Activated naive CD8-positive, alpha-beta T cell treated with anti-CD3 and anti-CD28 coated beads, Interleukin-2, amount 10 ng/mL, durations not matched to agents 7 days and 5 days (primary cell): ENCODE data around the gene UNG. TPM values are rescaled to one million over a fixed set of nuclear protein-coding genes. Genes with fewer than 3 reads are reported as not detected.
"Not testable (repeated sequence)": the region's sequence is repeated elsewhere in the genome, so short reads cannot be mapped to it uniquely, and the experiment has no call there.

ENCODE experiments used
- ATAC-seq: fragments of 150-1000 bp; cut with Tn5 transposase; one replicate; pipeline ENCODE4 v1.10.0; 2021; ENCODE audit warnings: low read depth, moderate library complexity
- POLR2A ChIA-PET: fragments of 350-600 bp; sonication (Branson Sonifier 250); formaldehyde crosslinking; loops from one replicate; lab custom pipeline; 2021; ENCODE audit warnings: antibody characterized with exemption; lab: Charles Lee
- DNase-seq: peaks from one replicate; pipeline ENCODE4 v3.0.0; 2021
- H3K27ac Mint-ChIP-seq: one replicate; pipeline ENCODE4 v1.8.0; 2022; ENCODE audit warnings: mild to moderate bottlenecking, mixed read lengths
- H3K27me3 Mint-ChIP-seq: one replicate; pipeline ENCODE4 v1.8.0; 2022; ENCODE audit warnings: mild to moderate bottlenecking, moderate library complexity, mixed read lengths
- H3K36me3 Mint-ChIP-seq: one replicate; pipeline ENCODE4 v1.8.0; 2021; ENCODE audit warnings: mild to moderate bottlenecking, mixed read lengths
- H3K4me1 Mint-ChIP-seq: one replicate; pipeline ENCODE4 v1.8.0; 2021; ENCODE audit warnings: mixed read lengths
- H3K4me3 Mint-ChIP-seq: one replicate; pipeline ENCODE4 v1.8.0; 2022; ENCODE audit warnings: mild to moderate bottlenecking, moderate library complexity, mixed read lengths
- H3K9me3 Mint-ChIP-seq: one replicate; pipeline ENCODE4 v1.8.0; 2021; ENCODE audit warnings: mixed read lengths
- total RNA-seq, 2 experiments: library from RNA; stranded (reverse); gene quantifications; one replicate each; pipeline ENCODE4 v1.2.3, GENCODE V29; 2021

Gene UNG
- total RNA-seq, 2 experiments from 2014 or later = 47.4 to 54.7 TPM

GRCh38 chr12:109134186-109134917 lies 37.0 kb downstream of the UNG start:
- no peak for DNase-seq
- no peaks in the 10 kb centered on the region for H3K9me3 Mint-ChIP-seq
- no peaks in the 10 kb centered on the region for H3K4me1 Mint-ChIP-seq
- POLR2A ChIA-PET = no interaction called here
- no peak overlapping the region for H3K27ac Mint-ChIP-seq
- ATAC-seq = no peak
- peaks cover 7% of the 10 kb centered on the region for H3K27me3 Mint-ChIP-seq
- no peaks in the 10 kb centered on the region for H3K36me3 Mint-ChIP-seq
- no peak overlapping the region for H3K4me3 Mint-ChIP-seq

GRCh38 chr12:109137055-109137454 lies 39.7 kb downstream of the UNG start:
- Mint-ChIP-seq H3K36me3 (no peaks in the 10 kb centered on the region), H3K27ac (no peak overlapping the region), H3K27me3 (peaks cover 8% of the 10 kb centered on the region), H3K9me3 (no peaks in the 10 kb centered on the region), H3K4me3 (no peak overlapping the region), H3K4me1 (no peaks in the 10 kb centered on the region)
- DNase-seq = no peak
- no peak for ATAC-seq
- POLR2A ChIA-PET = no interaction called here

- Mint-ChIP-seq H3K9me3 (no peaks in the 10 kb centered on the region), H3K4me3 (no peak overlapping the region), H3K27me3 (peaks cover 8% of the 10 kb centered on the region), H3K27ac (no peak overlapping the region), H3K4me1 (peaks cover 5% of the 10 kb centered on the region), H3K36me3 (no peaks in the 10 kb centered on the region)
- DNase-seq (no peak), ATAC-seq (no peak)
- POLR2A ChIA-PET = no interaction called here
These were observed 42.0 kb downstream of the UNG start for GRCh38 chr12:109139360-109139759.

GRCh38 chr12:109139791-109140190 lies 42.4 kb downstream of the UNG start:
- DNase-seq (no peak), ATAC-seq (no peak)
- Mint-ChIP-seq H3K36me3 (no peaks in the 10 kb centered on the region), H3K27ac (no peak overlapping the region), H3K4me1 (peaks cover 5% of the 10 kb centered on the region), H3K27me3 (peaks cover 8% of the 10 kb centered on the region), H3K4me3 (no peak overlapping the region), H3K9me3 (no peaks in the 10 kb centered on the region)
- POLR2A ChIA-PET = no interaction called here

- POLR2A ChIA-PET = no interaction called here
- Mint-ChIP-seq H3K4me1 (peaks cover 5% of the 10 kb centered on the region), H3K9me3 (no peaks in the 10 kb centered on the region), H3K4me3 (no peak overlapping the region), H3K36me3 (no peaks in the 10 kb centered on the region), H3K27ac (no peak overlapping the region), H3K27me3 (peaks cover 8% of the 10 kb centered on the region)
- DNase-seq = no peak
- no peak for ATAC-seq
These were observed 43.2 kb downstream of the UNG start for GRCh38 chr12:109140560-109140959.

GRCh38 chr12:109144224-109144623 lies 46.8 kb downstream of the UNG start:
- no peak for ATAC-seq
- Mint-ChIP-seq H3K27me3 (peaks cover 2% of the 10 kb centered on the region), H3K4me3 (no peak overlapping the region), H3K4me1 (peaks cover 5% of the 10 kb centered on the region), H3K27ac (no peak overlapping the region), H3K36me3 (no peaks in the 10 kb centered on the region), H3K9me3 (no peaks in the 10 kb centered on the region)
- no peak for DNase-seq
- POLR2A ChIA-PET = interaction anchor here (1.4 kb wide), 1 partner anchor 10 kb away, joined by 5 read pairs; no protein-coding TSS in a partner anchor

- H3K9me3 Mint-ChIP-seq, ATAC-seq, H3K4me1 Mint-ChIP-seq, H3K27ac Mint-ChIP-seq, H3K4me3 Mint-ChIP-seq, H3K27me3 Mint-ChIP-seq, POLR2A ChIA-PET, H3K36me3 Mint-ChIP-seq, DNase-seq: not testable (repeated sequence)
These were observed 49.7 kb downstream of the UNG start for GRCh38 chr12:109147126-109147525.

- H3K36me3 Mint-ChIP-seq = no peaks in the 10 kb centered on the region
- peaks cover under 1% of the 10 kb centered on the region for H3K4me1 Mint-ChIP-seq
- H3K27ac Mint-ChIP-seq = no peak overlapping the region
- DNase-seq = no peak
- POLR2A ChIA-PET = no interaction called here
- peaks cover 6% of the 10 kb centered on the region for H3K27me3 Mint-ChIP-seq
- H3K4me3 Mint-ChIP-seq = no peak overlapping the region
- ATAC-seq = no peak
- no peaks in the 10 kb centered on the region for H3K9me3 Mint-ChIP-seq
These were observed 50.6 kb downstream of the UNG start for GRCh38 chr12:109147954-109148353.

- H3K4me3 Mint-ChIP-seq = no peak overlapping the region
- H3K27ac Mint-ChIP-seq = no peak overlapping the region
- POLR2A ChIA-PET = no interaction called here
- H3K9me3 Mint-ChIP-seq = no peaks in the 10 kb centered on the region
- peaks cover 6% of the 10 kb centered on the region for H3K27me3 Mint-ChIP-seq
- ATAC-seq = no peak
- DNase-seq = no peak
- H3K36me3 Mint-ChIP-seq = no peaks in the 10 kb centered on the region
- H3K4me1 Mint-ChIP-seq = peaks cover 11% of the 10 kb centered on the region
These were observed 52.8 kb downstream of the UNG start for GRCh38 chr12:109150124-109150640.

GRCh38 chr12:109151457-109151856 lies 54.1 kb downstream of the UNG start:
- Mint-ChIP-seq H3K36me3 (no peaks in the 10 kb centered on the region), H3K27me3 (peaks cover 6% of the 10 kb centered on the region)

GRCh38 chr12:109153821-109154441 lies 56.5 kb downstream of the UNG start:
- H3K36me3 Mint-ChIP-seq = peaks cover 1% of the 10 kb centered on the region
- H3K27me3 Mint-ChIP-seq = peaks cover 6% of the 10 kb centered on the region
- peak overlapping the region; percentile 9 for H3K27ac Mint-ChIP-seq
- H3K9me3 Mint-ChIP-seq = no peaks in the 10 kb centered on the region
- peaks cover 20% of the 10 kb centered on the region for H3K4me1 Mint-ChIP-seq
- no peak for DNase-seq
- ATAC-seq = no peak
- POLR2A ChIA-PET = interaction anchor here (0.6 to 0.9 kb wide), 2 partner anchors 9 to 11 kb away, joined by 3 to 5 read pairs; no protein-coding TSS in a partner anchor
- H3K4me3 Mint-ChIP-seq = peak overlapping the region; percentile 97

More at GRCh38 chr12:109151457-109151856, 54.1 kb downstream of the UNG start:
- H3K9me3 Mint-ChIP-seq = no peaks in the 10 kb centered on the region
- no peak overlapping the region for H3K27ac Mint-ChIP-seq
- H3K4me1 Mint-ChIP-seq = peaks cover 17% of the 10 kb centered on the region
- POLR2A ChIA-PET = no interaction called here
- DNase-seq = no peak
- ATAC-seq = no peak
- no peak overlapping the region for H3K4me3 Mint-ChIP-seq

- Mint-ChIP-seq H3K36me3 (peaks cover 1% of the 10 kb centered on the region), H3K4me3 (peak overlapping the region; percentile 97), H3K27ac (peak overlapping the region; percentile 91), H3K4me1 (peaks cover 20% of the 10 kb centered on the region), H3K9me3 (no peaks in the 10 kb centered on the region), H3K27me3 (peaks cover 6% of the 10 kb centered on the region)
- ATAC-seq = peak; percentile 92
- DNase-seq = peak; percentile 90
- POLR2A ChIA-PET = interaction anchor here (0.6 to 1.0 kb wide), 6 partner anchors 10 to 408 kb away, joined by 3 to 5 read pairs (median 3); no protein-coding TSS in a partner anchor
These were observed 57.3 kb downstream of the UNG start for GRCh38 chr12:109154451-109155438.

GRCh38 chr12:109156036-109156435 lies 58.6 kb downstream of the UNG start:
- peaks cover 1% of the 10 kb centered on the region for H3K36me3 Mint-ChIP-seq
- no peak for ATAC-seq
- peak overlapping the region; percentile 1 for H3K4me3 Mint-ChIP-seq
- H3K4me1 Mint-ChIP-seq = peaks cover 20% of the 10 kb centered on the region
- no peak overlapping the region for H3K27ac Mint-ChIP-seq
- POLR2A ChIA-PET = no interaction called here
- H3K9me3 Mint-ChIP-seq = no peaks in the 10 kb centered on the region
- peaks cover 4% of the 10 kb centered on the region for H3K27me3 Mint-ChIP-seq
- no peak for DNase-seq
